ENCODE measurements around the gene RAD18.

Gene RAD18

GRCh38 chr3:8864402-8865350, 98.6 kb downstream of the RAD18 start:
- no peak for DNase-seq (ENCODE audit: low read depth)

GRCh38 chr3:8863891-8864290, 99.4 kb downstream of the RAD18 start:
- DNase-seq (ENCODE audit: low read depth): no peak

- DNase-seq (ENCODE audit: low read depth): no peak
These were observed 105.4 kb downstream of the RAD18 start for GRCh38 chr3:8857720-8858367.

GRCh38 chr3:8856721-8857120, 106.6 kb downstream of the RAD18 start:
- no peak for DNase-seq (ENCODE audit: low read depth)

GRCh38 chr3:8856071-8856470, 107.2 kb downstream of the RAD18 start:
- DNase-seq (ENCODE audit: low read depth): no peak

- DNase-seq (ENCODE audit: low read depth): no peak
These were observed 108.6 kb downstream of the RAD18 start for GRCh38 chr3:8854656-8855055.

- DNase-seq (ENCODE audit: low read depth): no peak
These were observed 110.2 kb downstream of the RAD18 start for GRCh38 chr3:8853081-8853480.

GRCh38 chr3:8852511-8852910, 110.8 kb downstream of the RAD18 start:
- DNase-seq (ENCODE audit: low read depth): no peak

- DNase-seq (ENCODE audit: low read depth): no peak
These were observed 111.6 kb downstream of the RAD18 start for GRCh38 chr3:8851703-8852102.

- DNase-seq (ENCODE audit: low read depth): no peak
These were observed 114.6 kb downstream of the RAD18 start for GRCh38 chr3:8848696-8849131.

- no peak for DNase-seq (ENCODE audit: low read depth)
These were observed 116.0 kb downstream of the RAD18 start for GRCh38 chr3:8847317-8847716.

GRCh38 chr3:8846176-8846575, 117.1 kb downstream of the RAD18 start:
- DNase-seq (ENCODE audit: low read depth): no peak

GRCh38 chr3:8845641-8846040, 117.6 kb downstream of the RAD18 start:
- no peak for DNase-seq (ENCODE audit: low read depth)

GRCh38 chr3:8843347-8843746, 119.9 kb downstream of the RAD18 start:
- no peak for DNase-seq (ENCODE audit: low read depth)

GRCh38 chr3:8842293-8842692, 121.0 kb downstream of the RAD18 start:
- no peak for DNase-seq (ENCODE audit: low read depth)

- DNase-seq (ENCODE audit: low read depth): no peak
These were observed 121.8 kb downstream of the RAD18 start for GRCh38 chr3:8841472-8841871.

GRCh38 chr3:8840556-8840955, 122.7 kb downstream of the RAD18 start:
- DNase-seq (ENCODE audit: low read depth): no peak

GRCh38 chr3:8839607-8840325, 123.5 kb downstream of the RAD18 start:
- no peak for DNase-seq (ENCODE audit: low read depth)

- DNase-seq (ENCODE audit: low read depth): no peak
These were observed 124.4 kb downstream of the RAD18 start for GRCh38 chr3:8838765-8839423.

GRCh38 chr3:8838234-8838633, 125.0 kb downstream of the RAD18 start:
- no peak for DNase-seq (ENCODE audit: low read depth)

GRCh38 chr3:8837162-8837561, 126.1 kb downstream of the RAD18 start:
- no peak for DNase-seq (ENCODE audit: low read depth)

- DNase-seq (ENCODE audit: low read depth): no peak
These were observed 127.2 kb downstream of the RAD18 start for GRCh38 chr3:8836096-8836495.

Data from stimulated activated CD8-positive, alpha-beta memory T cell treated with anti-CD3 and anti-CD28 coated beads, Interleukin-12 subunit alpha, Interleukin-12 subunit beta, amount 100 ng/mL, for 1 hour (primary cell).